Limb (tissue), 2 donors: Measurements from ENCODE around the gene ETV5.
"Not testable (repeated sequence)": the region's sequence is repeated elsewhere in the genome, so short reads cannot be mapped to it uniquely, and the experiment has no call there.

Source experiments
- DNase-seq, 2 donors: peaks; one replicate each; pipeline ENCODE4 v3.0.0-alpha.2; 2016; ENCODE audit errors: extremely low spot score in 2 of 2

ETV5 gene

GRCh38 chr3:186069199-186069598 lies 39.7 kb downstream of the ETV5 start:
- no peak for DNase-seq

- DNase-seq, result no peak
Measured at GRCh38 chr3:186068243-186068552, 40.7 kb downstream of the ETV5 start.

GRCh38 chr3:186067360-186068242 lies 41.3 kb downstream of the ETV5 start:
- DNase-seq, result no peak

GRCh38 chr3:186060222-186060621 lies 48.7 kb downstream of the ETV5 start:
- no peak for DNase-seq

GRCh38 chr3:186059192-186059591 lies 49.7 kb downstream of the ETV5 start:
- DNase-seq, result no peak

GRCh38 chr3:186058225-186058624 lies 50.7 kb downstream of the ETV5 start:
- DNase-seq, result no peak

GRCh38 chr3:186057594-186057993 lies 51.3 kb downstream of the ETV5 start:
- DNase-seq, result no peak

- no peak for DNase-seq
Measured at GRCh38 chr3:186054792-186055352, 54.0 kb downstream of the ETV5 start.

- peak in 1 of 2 donors; percentile 59 for DNase-seq
Measured at GRCh38 chr3:186053954-186054791, 54.7 kb downstream of the ETV5 start.

GRCh38 chr3:186052096-186052840 lies 56.6 kb downstream of the ETV5 start:
- DNase-seq, result no peak

- DNase-seq, result no peak
Measured at GRCh38 chr3:186049001-186049400, 59.9 kb downstream of the ETV5 start.

- DNase-seq, result no peak
Measured at GRCh38 chr3:186048119-186048518, 60.8 kb downstream of the ETV5 start.

GRCh38 chr3:186046838-186047237 lies 62.1 kb downstream of the ETV5 start:
- no peak for DNase-seq

GRCh38 chr3:186044968-186045367 lies 63.9 kb downstream of the ETV5 start:
- DNase-seq, result peak; percentile 38 to 48

GRCh38 chr3:186044427-186044826 lies 64.5 kb downstream of the ETV5 start:
- DNase-seq, result no peak

GRCh38 chr3:186042521-186043202 lies 66.2 kb downstream of the ETV5 start:
- DNase-seq, result no peak

GRCh38 chr3:186042036-186042435 lies 66.9 kb downstream of the ETV5 start:
- DNase-seq, result no peak

- DNase-seq, result no peak
Measured at GRCh38 chr3:186038360-186038759, 70.5 kb downstream of the ETV5 start.

GRCh38 chr3:186035277-186035676 lies 73.6 kb downstream of the ETV5 start:
- DNase-seq, result no peak

GRCh38 chr3:186032321-186032720 lies 76.6 kb downstream of the ETV5 start:
- no peak for DNase-seq

GRCh38 chr3:186025993-186026392 lies 82.9 kb downstream of the ETV5 start:
- not testable (repeated sequence) for DNase-seq
